ENCODE measurements around the gene BIRC5. TPM values are rescaled to one million over a fixed set of nuclear protein-coding genes. Genes with fewer than 3 reads are reported as not detected.

The BIRC5 gene
- total RNA-seq, 4 donors from 2014 or later, result 0.11 to 0.83 (median 0.13) TPM; not detected in 1

DNA sequence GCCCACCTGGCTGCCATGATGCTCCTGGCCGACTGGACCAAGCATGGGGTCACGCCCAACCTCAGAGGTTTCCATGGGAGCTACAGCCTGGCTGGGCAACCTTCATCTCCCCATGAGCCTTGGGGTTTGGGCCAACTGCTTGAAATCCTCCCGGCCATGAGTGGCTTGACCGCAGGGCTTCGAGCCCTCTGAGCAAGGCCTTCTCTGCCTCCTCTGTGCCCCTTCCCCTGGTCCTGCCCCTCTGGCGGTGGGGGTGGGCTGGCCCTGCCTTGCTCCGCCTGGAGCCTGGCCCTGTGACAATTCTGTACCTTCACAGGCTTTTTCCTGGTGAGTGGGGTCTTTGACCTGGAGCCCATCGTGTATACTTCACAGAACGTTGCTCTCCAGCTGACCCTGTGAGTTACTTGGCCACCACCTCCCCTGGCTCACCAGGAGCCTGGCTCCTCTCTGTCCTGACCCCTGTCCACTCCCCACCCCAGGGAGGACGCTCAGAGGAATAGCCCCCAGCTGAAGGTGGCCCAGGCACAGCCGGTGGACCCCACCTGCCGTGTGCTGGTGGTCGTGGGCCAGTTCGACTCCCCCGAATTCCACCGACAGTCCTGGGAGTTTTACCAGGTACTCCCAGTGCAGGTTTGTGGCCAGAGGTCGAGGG lies 8.8 kb upstream of the BIRC5 start:
- TF ChIP-seq POLR2A (IDR thresholded peaks at IDR 0.05), result no peak
- TF ChIP-seq, protein P1, sequence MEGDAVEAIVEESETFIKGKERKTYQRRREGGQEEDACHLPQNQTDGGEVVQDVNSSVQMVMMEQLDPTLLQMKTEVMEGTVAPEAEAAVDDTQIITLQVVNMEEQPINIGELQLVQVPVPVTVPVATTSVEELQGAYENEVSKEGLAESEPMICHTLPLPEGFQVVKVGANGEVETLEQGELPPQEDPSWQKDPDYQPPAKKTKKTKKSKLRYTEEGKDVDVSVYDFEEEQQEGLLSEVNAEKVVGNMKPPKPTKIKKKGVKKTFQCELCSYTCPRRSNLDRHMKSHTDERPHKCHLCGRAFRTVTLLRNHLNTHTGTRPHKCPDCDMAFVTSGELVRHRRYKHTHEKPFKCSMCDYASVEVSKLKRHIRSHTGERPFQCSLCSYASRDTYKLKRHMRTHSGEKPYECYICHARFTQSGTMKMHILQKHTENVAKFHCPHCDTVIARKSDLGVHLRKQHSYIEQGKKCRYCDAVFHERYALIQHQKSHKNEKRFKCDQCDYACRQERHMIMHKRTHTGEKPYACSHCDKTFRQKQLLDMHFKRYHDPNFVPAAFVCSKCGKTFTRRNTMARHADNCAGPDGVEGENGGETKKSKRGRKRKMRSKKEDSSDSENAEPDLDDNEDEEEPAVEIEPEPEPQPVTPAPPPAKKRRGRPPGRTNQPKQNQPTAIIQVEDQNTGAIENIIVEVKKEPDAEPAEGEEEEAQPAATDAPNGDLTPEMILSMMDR (IDR thresholded peaks at IDR 0.05), result no peak
- DNase-seq, result no peak
- Histone ChIP-seq H3K4me1 (no peaks in the 10 kb centered on the region), H3K27me3 (no peaks in the 10 kb centered on the region), H3K4me3 (replicated peaks in 1 of 3) (no peak overlapping the region), H3K36me3 (no peaks in the 10 kb centered on the region), H3K9me3 (no peaks in the 10 kb centered on the region), H3K27ac (no peak overlapping the region)
- 90 to 96% methylated on average over 8 to 10 of the region's 17 CpGs for WGBS, 2 donors
- intact Hi-C loops (cut with DNase I), result no loop called here

DNA sequence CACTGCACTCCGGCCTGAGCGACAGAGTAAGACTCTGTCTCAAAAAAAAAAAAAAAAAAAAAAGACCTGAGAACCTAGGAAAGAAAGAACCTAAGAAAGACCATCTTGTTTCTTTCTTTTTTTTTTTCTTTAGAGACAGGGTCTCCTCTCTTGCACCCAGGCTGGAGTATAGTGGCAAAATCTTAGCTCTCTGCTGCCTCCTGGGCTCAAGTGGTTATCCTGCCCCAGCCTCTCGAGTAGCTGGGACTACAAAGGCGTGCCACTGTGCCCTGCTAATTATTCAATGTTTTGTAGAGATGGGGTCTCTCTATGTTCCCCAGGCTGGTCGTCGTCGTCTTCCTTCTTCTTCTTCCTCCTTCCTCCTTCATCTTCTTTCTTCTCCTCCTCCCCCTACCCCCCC lies 7.8 kb upstream of the BIRC5 start:
- TF ChIP-seq, protein P1 (IDR thresholded peaks at IDR 0.05), result no peak
- no peak for TF ChIP-seq POLR2A (IDR thresholded peaks at IDR 0.05)
- H3K4me3 ChIP-seq (replicated peaks in 1 of 3), result no peak overlapping the region
- WGBS, 2 donors, result 75 to 76% methylated on average over 7 of the region's 7 CpGs
- no peak for DNase-seq
- H3K4me1 ChIP-seq, result no peaks in the 10 kb centered on the region
- intact Hi-C loops (cut with DNase I), result no loop called here
- no peaks in the 10 kb centered on the region for H3K9me3 ChIP-seq
- no peaks in the 10 kb centered on the region for H3K27me3 ChIP-seq
- no peaks in the 10 kb centered on the region for H3K36me3 ChIP-seq
- no peak overlapping the region for H3K27ac ChIP-seq

DNA sequence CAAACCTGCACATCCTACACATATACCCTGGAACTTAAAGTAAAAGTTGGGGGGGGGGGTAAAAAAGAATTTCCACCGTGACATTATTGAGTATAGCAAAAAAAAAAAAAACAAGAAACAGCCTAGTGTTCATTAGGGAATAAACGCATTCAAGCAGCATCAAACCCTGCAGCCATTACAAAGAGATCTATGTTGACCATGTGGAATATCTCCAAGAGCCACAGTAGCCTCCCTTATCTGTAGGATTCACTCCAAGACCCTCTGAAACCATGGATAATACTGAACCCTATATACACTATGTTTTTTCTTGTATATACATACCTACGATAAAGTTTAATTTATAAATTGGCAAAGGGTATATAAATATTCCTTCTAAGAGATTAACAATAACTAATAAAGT lies 5.6 kb upstream of the BIRC5 start:
- TF ChIP-seq POLR2A (IDR thresholded peaks at IDR 0.05), result no peak
- TF ChIP-seq, protein P1 (IDR thresholded peaks at IDR 0.05), result no peak
- intact Hi-C loops (cut with DNase I), result no loop called here
- Histone ChIP-seq H3K4me3 (replicated peaks in 1 of 3) (no peak overlapping the region), H3K36me3 (no peaks in the 10 kb centered on the region), H3K4me1 (no peaks in the 10 kb centered on the region), H3K27ac (no peak overlapping the region), H3K27me3 (no peaks in the 10 kb centered on the region), H3K9me3 (no peaks in the 10 kb centered on the region)
- WGBS, 2 donors, result 82 to 85% methylated on average over 3 of the region's 3 CpGs
- DNase-seq, result no peak

DNA sequence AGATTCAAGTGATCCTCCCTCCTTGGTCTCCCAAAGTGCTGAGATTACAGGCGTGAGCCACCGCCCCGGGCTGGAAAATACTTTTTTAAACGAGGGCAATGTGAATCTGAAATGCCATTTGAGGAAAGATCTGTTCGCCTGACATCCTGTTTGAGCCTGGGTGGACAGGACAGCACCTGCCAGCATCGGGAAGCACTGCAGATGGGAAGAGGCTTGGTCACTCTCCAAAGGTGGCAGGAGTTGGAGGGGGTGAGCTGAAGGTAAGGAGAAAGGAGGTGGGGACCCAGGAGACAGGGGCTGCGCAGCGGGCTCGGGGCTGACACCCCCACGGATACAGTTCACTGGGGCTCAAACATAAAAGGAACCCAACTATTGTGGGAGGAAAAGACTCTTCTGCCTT lies 3.9 kb upstream of the BIRC5 start:
- no peaks in the 10 kb centered on the region for H3K27me3 ChIP-seq
- no peak overlapping the region for H3K27ac ChIP-seq
- H3K9me3 ChIP-seq, result no peaks in the 10 kb centered on the region
- peaks cover 5% of the 10 kb centered on the region in 2 donors for H3K4me1 ChIP-seq
- no peaks in the 10 kb centered on the region for H3K36me3 ChIP-seq
- no peak for DNase-seq
- TF ChIP-seq, protein P1 (IDR thresholded peaks at IDR 0.05), result no peak
- TF ChIP-seq POLR2A (IDR thresholded peaks at IDR 0.05), result no peak
- 78 to 83% methylated on average over 10 of the region's 10 CpGs for WGBS, 2 donors
- H3K4me3 ChIP-seq (replicated peaks in 1 of 3), result no peak overlapping the region
- intact Hi-C loops (cut with DNase I), result no loop called here

DNA sequence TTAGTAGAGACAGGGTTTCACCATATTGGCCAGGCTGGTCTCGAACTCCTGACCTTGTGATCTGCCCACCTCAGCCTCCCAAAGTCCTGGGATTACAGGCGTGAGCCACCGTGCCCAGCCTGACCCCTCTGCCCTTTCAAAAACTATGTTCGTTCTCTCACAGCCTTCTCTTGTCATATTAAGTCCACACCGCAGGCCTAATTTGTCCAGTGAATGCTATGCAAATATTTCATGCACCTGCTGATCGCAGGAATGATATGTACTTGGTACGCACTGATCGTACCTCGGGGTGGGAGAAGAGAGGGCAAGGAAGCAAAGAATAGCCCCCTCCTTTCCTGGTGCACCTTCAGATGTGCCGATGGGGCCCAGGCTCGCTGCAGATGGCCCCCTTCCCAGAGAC lies 3.0 kb upstream of the BIRC5 start:
- H3K27me3 ChIP-seq, result no peaks in the 10 kb centered on the region

More for the DNA sequence above, 3.0 kb upstream of the BIRC5 start:
- no peak for TF ChIP-seq POLR2A (IDR thresholded peaks at IDR 0.05)
- TF ChIP-seq, protein P1 (IDR thresholded peaks at IDR 0.05), result no peak
- no peak for DNase-seq
- Histone ChIP-seq H3K9me3 (no peaks in the 10 kb centered on the region), H3K36me3 (no peaks in the 10 kb centered on the region), H3K4me3 (replicated peaks in 1 of 3) (no peak overlapping the region), H3K27ac (no peak overlapping the region), H3K4me1 (peaks cover 5% of the 10 kb centered on the region in 2 donors)
- 86 to 90% methylated on average over 11 of the region's 11 CpGs for WGBS, 2 donors
- intact Hi-C loops (cut with DNase I), result no loop called here
